Neural cell (in vitro differentiated cells): ENCODE measurements around the gene MND1. TPM values are rescaled to one million over a fixed set of nuclear protein-coding genes. Genes with fewer than 3 reads are reported as not detected.

ENCODE experiments used
- H2AFZ ChIP-seq: fragments of 200-600, 300-800 bp; sonication (generic), shearing (Covaris generic); 2 replicates; pipeline ENCODE4 v1.6.0; 2014; ENCODE audit warnings: low read depth, mild to moderate bottlenecking, antibody characterized with exemption, low read length, moderate library complexity
- H3F3A ChIP-seq: fragments of 200-600 bp; shearing (Covaris generic); 2 replicates; pipeline ENCODE4 v1.6.1; 2016; ENCODE audit warnings: mild to moderate bottlenecking, moderate library complexity, mixed read lengths, antibody characterized with exemption, low read length; ENCODE audit not compliant: insufficient read depth, poor library complexity, severe bottlenecking
- H3K27ac ChIP-seq: fragments of 200-600, 300-800 bp; sonication (generic), shearing (Covaris generic); 2 replicates; pipeline ENCODE4 v1.5.1; 2014; ENCODE audit warnings: mild to moderate bottlenecking, low read length, moderate library complexity
- H3K27me3 ChIP-seq: fragments of 300-800, 200-600 bp; sonication (generic), shearing (Covaris generic); 2 replicates; pipeline ENCODE4 v1.6.0; 2014; ENCODE audit warnings: mild to moderate bottlenecking, low read depth, low read length, moderate library complexity; ENCODE audit not compliant: insufficient read depth
- H3K36me3 ChIP-seq: fragments of 300-800, 200-600 bp; sonication (generic), shearing (Covaris generic); 2 replicates; pipeline ENCODE4 v1.5.1; 2014; ENCODE audit warnings: mild to moderate bottlenecking, antibody characterized with exemption, low read length, moderate library complexity; ENCODE audit not compliant: insufficient read depth
- H3K4me2 ChIP-seq: fragments of 300-800, 200-600 bp; sonication (generic), shearing (Covaris generic); 2 replicates; pipeline ENCODE4 v1.6.0; 2014; ENCODE audit warnings: mild to moderate bottlenecking, low read length
- H3K4me3 ChIP-seq: fragments of 300-800, 200-600 bp; sonication (generic), shearing (Covaris generic); 2 replicates; pipeline ENCODE4 v1.5.1; 2014; ENCODE audit warnings: mild to moderate bottlenecking, low read length, moderate library complexity
- H3K79me2 ChIP-seq: fragments of 200-600 bp; shearing (Covaris generic); replicated peaks from 2 replicates; pipeline ENCODE4 v1.6.0; 2014; ENCODE audit warnings: mild to moderate bottlenecking, low read length, moderate library complexity; ENCODE audit not compliant: insufficient read depth
- H3K9ac ChIP-seq: fragments of 300-800, 200-600 bp; sonication (generic), shearing (Covaris generic); 2 replicates; pipeline ENCODE4 v1.6.1; 2016; ENCODE audit warnings: mild to moderate bottlenecking, low read length, mixed read lengths
- H3K9me2 ChIP-seq: fragments of 200-600 bp; shearing (Covaris generic); 2 replicates; pipeline ENCODE4 v1.6.1; 2016; ENCODE audit warnings: mild to moderate bottlenecking, low read length, mixed read lengths; ENCODE audit not compliant: insufficient read depth
- H3K9me3 ChIP-seq: fragments of 200-600, 300-800 bp; sonication (generic), shearing (Covaris generic); 2 replicates; pipeline ENCODE4 v1.6.1; 2016; ENCODE audit warnings: mild to moderate bottlenecking, mixed run types, low read length, moderate library complexity, mixed read lengths
- H4K20me1 ChIP-seq: fragments of 200-600 bp; shearing (Covaris generic); 2 replicates; pipeline ENCODE4 v1.6.1; 2016; ENCODE audit warnings: mild to moderate bottlenecking, mixed run types; ENCODE audit not compliant: insufficient read depth
- EP300 ChIP-seq: fragments of 450-650 bp; conservative IDR thresholded peaks from 2 replicates; pipeline ENCODE4 v1.6.1; 2014; ENCODE audit warnings: antibody characterized with exemption, mild to moderate bottlenecking, moderate library complexity; ENCODE audit not compliant: poor library complexity, severe bottlenecking
- EZH2 ChIP-seq: fragments of 200-600, 300-800 bp; shearing (Covaris generic), sonication (generic); IDR thresholded peaks from 2 replicates; pipeline ENCODE4 v1.6.1; 2014; ENCODE audit warnings: antibody characterized with exemption, low read length, borderline replicate concordance, mild to moderate bottlenecking; ENCODE audit not compliant: insufficient read depth, poor library complexity, severe bottlenecking
- MXI1 ChIP-seq: fragments of 450-650 bp; conservative IDR thresholded peaks from 2 replicates; pipeline ENCODE4 v1.6.1; 2014; ENCODE audit warnings: antibody characterized with exemption, mild to moderate bottlenecking; ENCODE audit not compliant: poor library complexity, severe bottlenecking
- POLR2AphosphoS5 ChIP-seq: IDR thresholded peaks from 2 replicates; pipeline ENCODE4 v1.6.1; 2012
- RAD21 ChIP-seq: fragments of 450-650 bp; conservative IDR thresholded peaks from 2 replicates; pipeline ENCODE4 v1.6.1; 2014; ENCODE audit warnings: antibody characterized with exemption, mild to moderate bottlenecking, moderate library complexity
- REST ChIP-seq: IDR thresholded peaks from 2 replicates; pipeline ENCODE4 v1.6.1; 2012; ENCODE audit warnings: borderline replicate concordance
- SMC3 ChIP-seq: fragments of 450-650 bp; conservative IDR thresholded peaks from 2 replicates; pipeline ENCODE4 v1.6.1; 2014; ENCODE audit warnings: antibody characterized with exemption, mild to moderate bottlenecking, moderate library complexity; ENCODE audit not compliant: poor library complexity
- TAF1 ChIP-seq: IDR thresholded peaks from 2 replicates; pipeline ENCODE4 v1.6.1; 2012; ENCODE audit warnings: low read depth
- polyA plus RNA-seq: library from polyadenylated mRNA; depleted of rRNA; stranded (reverse); fragments of >200 nt; gene quantifications from 2 replicates; pipeline ENCODE4 v1.2.3, GENCODE V29; 2014
- TF ChIP-seq, protein P1 (sequence below): fragments of 450-650 bp; IDR thresholded peaks from 2 replicates; pipeline ENCODE4 v1.5.1; 2014; ENCODE audit warnings: antibody characterized with exemption, mild to moderate bottlenecking, moderate library complexity; ENCODE audit not compliant: poor library complexity, severe bottlenecking

Gene MND1
- polyA plus RNA-seq, 1 donor from 2014 or later = 5.6 TPM

GRCh38 chr4:153407906-153408305, 63.4 kb downstream of the MND1 start:
- no peaks in the 10 kb centered on the region for H3K27me3 ChIP-seq
- no peak overlapping the region for H3K4me2 ChIP-seq
- no peaks in the 10 kb centered on the region for H3F3A ChIP-seq
- no peaks in the 10 kb centered on the region for H3K36me3 ChIP-seq
- H4K20me1 ChIP-seq = no peaks in the 10 kb centered on the region
- H3K9me3 ChIP-seq = no peaks in the 10 kb centered on the region
- no peak for TF ChIP-seq RAD21
- no peak overlapping the region for H3K9ac ChIP-seq
- H3K79me2 ChIP-seq = no peaks in the 10 kb centered on the region
- H2AFZ ChIP-seq = no peak overlapping the region
- no peak overlapping the region for H3K27ac ChIP-seq
- H3K4me3 ChIP-seq = no peak overlapping the region
- no peaks in the 10 kb centered on the region for H3K9me2 ChIP-seq

DNA sequence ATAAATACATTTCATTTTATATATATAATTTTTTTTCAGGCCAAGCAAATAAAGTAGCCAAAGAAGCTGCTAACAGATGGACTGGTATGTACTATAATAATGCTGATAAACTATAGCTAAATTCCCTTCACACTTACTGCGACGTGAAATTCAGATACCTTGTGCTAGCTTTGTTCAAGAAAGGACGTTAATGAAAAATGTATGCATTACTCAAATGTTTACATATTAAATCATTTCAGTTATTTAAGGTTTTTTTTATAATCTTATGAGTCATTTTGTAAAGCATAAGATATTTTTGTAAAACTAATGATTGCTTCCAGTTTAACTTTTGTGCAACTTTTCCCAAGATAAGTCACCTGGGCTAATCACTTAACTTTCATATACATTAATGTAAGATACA, 64.4 kb downstream of the MND1 start:
- Histone ChIP-seq H3K9me3 (no peaks in the 10 kb centered on the region), H3K27ac (no peak overlapping the region), H3K4me2 (no peak overlapping the region), H3K4me3 (no peak overlapping the region), H4K20me1 (no peaks in the 10 kb centered on the region), H3F3A (no peaks in the 10 kb centered on the region), H3K27me3 (no peaks in the 10 kb centered on the region), H2AFZ (no peak overlapping the region), H3K36me3 (no peaks in the 10 kb centered on the region), H3K9me2 (no peaks in the 10 kb centered on the region), H3K9ac (no peak overlapping the region), H3K79me2 (no peaks in the 10 kb centered on the region)
- TF ChIP-seq POLR2AphosphoS5 = no peak
- no peak for TF ChIP-seq MXI1
- no peak for TF ChIP-seq EZH2
- no peak for TF ChIP-seq REST
- no peak for TF ChIP-seq SMC3
- no peak for TF ChIP-seq RAD21
- TF ChIP-seq TAF1 = no peak
- TF ChIP-seq, protein P1, sequence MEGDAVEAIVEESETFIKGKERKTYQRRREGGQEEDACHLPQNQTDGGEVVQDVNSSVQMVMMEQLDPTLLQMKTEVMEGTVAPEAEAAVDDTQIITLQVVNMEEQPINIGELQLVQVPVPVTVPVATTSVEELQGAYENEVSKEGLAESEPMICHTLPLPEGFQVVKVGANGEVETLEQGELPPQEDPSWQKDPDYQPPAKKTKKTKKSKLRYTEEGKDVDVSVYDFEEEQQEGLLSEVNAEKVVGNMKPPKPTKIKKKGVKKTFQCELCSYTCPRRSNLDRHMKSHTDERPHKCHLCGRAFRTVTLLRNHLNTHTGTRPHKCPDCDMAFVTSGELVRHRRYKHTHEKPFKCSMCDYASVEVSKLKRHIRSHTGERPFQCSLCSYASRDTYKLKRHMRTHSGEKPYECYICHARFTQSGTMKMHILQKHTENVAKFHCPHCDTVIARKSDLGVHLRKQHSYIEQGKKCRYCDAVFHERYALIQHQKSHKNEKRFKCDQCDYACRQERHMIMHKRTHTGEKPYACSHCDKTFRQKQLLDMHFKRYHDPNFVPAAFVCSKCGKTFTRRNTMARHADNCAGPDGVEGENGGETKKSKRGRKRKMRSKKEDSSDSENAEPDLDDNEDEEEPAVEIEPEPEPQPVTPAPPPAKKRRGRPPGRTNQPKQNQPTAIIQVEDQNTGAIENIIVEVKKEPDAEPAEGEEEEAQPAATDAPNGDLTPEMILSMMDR = no peak
- TF ChIP-seq EP300 = no peak

- Histone ChIP-seq H2AFZ (no peak overlapping the region), H3K9ac (no peak overlapping the region), H3K79me2 (no peaks in the 10 kb centered on the region)
Observed at GRCh38 chr4:153409412-153409811, 64.9 kb downstream of the MND1 start.

More at GRCh38 chr4:153409412-153409811, 64.9 kb downstream of the MND1 start:
- Histone ChIP-seq H3K4me3 (no peak overlapping the region), H3K27me3 (no peaks in the 10 kb centered on the region), H3K9me3 (no peaks in the 10 kb centered on the region), H3K36me3 (no peaks in the 10 kb centered on the region), H4K20me1 (no peaks in the 10 kb centered on the region), H3F3A (no peaks in the 10 kb centered on the region), H3K9me2 (no peaks in the 10 kb centered on the region), H3K4me2 (no peak overlapping the region), H3K27ac (no peak overlapping the region)
- no peak for TF ChIP-seq RAD21
- TF ChIP-seq, protein P1 = no peak
- TF ChIP-seq EP300 = no peak
- no peak for TF ChIP-seq EZH2
- no peak for TF ChIP-seq REST
- TF ChIP-seq TAF1 = no peak
- TF ChIP-seq MXI1 = no peak
- TF ChIP-seq POLR2AphosphoS5 = no peak
- TF ChIP-seq SMC3 = no peak
